Esophagus (tissue), 2 donors: ENCODE data around the gene TSPAN9. TPM values are rescaled to one million over a fixed set of nuclear protein-coding genes. Genes with fewer than 3 reads are reported as not detected.

Experiments used
- H3K27ac ChIP-seq, 2 donors: one replicate each; pipeline ENCODE4 v1.5.1; 2013; ENCODE audit warnings: low read depth in 2 of 2, mild to moderate bottlenecking in 2 of 2, inconsistent platforms in 1 of 2, low read length in 1 of 2, moderate library complexity in 1 of 2
- H3K27me3 ChIP-seq, 2 donors: one replicate each; pipeline ENCODE4 v1.6.1; 2013; ENCODE audit warnings: low read length in 2 of 2, control low read depth in 1 of 2, mild to moderate bottlenecking in 1 of 2; ENCODE audit not compliant: insufficient read depth in 2 of 2, control insufficient read depth in 1 of 2
- H3K36me3 ChIP-seq, 2 donors: one replicate each; pipeline ENCODE4 v1.6.1; 2013; ENCODE audit warnings: low read length in 1 of 2; ENCODE audit not compliant: control insufficient read depth in 2 of 2, insufficient read depth in 2 of 2
- H3K4me1 ChIP-seq, 2 donors: one replicate each; pipeline ENCODE4 v1.6.1; 2013; ENCODE audit warnings: low read length in 1 of 2; ENCODE audit not compliant: control insufficient read depth in 2 of 2, insufficient read depth in 2 of 2
- H3K4me3 ChIP-seq, 2 donors: one replicate each; pipeline ENCODE4 v1.5.1; 2013; ENCODE audit warnings: low read length in 2 of 2, mild to moderate bottlenecking in 2 of 2, low read depth in 1 of 2, moderate library complexity in 1 of 2
- H3K9me3 ChIP-seq, 2 donors: one replicate each; pipeline ENCODE4 v1.6.1; 2013; ENCODE audit warnings: mild to moderate bottlenecking in 2 of 2, low read depth in 1 of 2, low read length in 1 of 2, moderate library complexity in 1 of 2; ENCODE audit not compliant: control insufficient read depth in 2 of 2, insufficient read depth in 1 of 2
- WGBS, 2 donors: extraction: QIAGEN DNeasy Blood & Tissue Kit; methylation state at CpG; one replicate each; pipeline ENCODE4 v1.1.7; 2013; 5-methylcytosine and 5-hydroxymethylcytosine counted together
- polyA plus RNA-seq, 2 donors: library from polyadenylated mRNA; stranded (reverse); fragments of 200-250 nt; gene quantifications; one replicate each; pipeline ENCODE4 v1.2.3, GENCODE V29; 2013
- donor health status: healthy with polysubstance abuse.
- donor health status: Bipolar disorder and iron deficiency.

The TSPAN9 gene
- polyA plus RNA-seq, 2 donors, result 8.2 to 9.2 TPM

GRCh38 chr12:3321881-3322280, 244.7 kb downstream of the TSPAN9 start:
- Histone ChIP-seq H3K27ac (no peak overlapping the region), H3K36me3 (no peaks in the 10 kb centered on the region), H3K9me3 (no peaks in the 10 kb centered on the region), H3K27me3 (peaks cover 0 to 4% of the 10 kb centered on the region in 2 donors), H3K4me1 (no peaks in the 10 kb centered on the region), H3K4me3 (no peak overlapping the region)
- 84 to 90% methylated on average over 2 of the region's 2 CpGs for WGBS, 2 donors

DNA sequence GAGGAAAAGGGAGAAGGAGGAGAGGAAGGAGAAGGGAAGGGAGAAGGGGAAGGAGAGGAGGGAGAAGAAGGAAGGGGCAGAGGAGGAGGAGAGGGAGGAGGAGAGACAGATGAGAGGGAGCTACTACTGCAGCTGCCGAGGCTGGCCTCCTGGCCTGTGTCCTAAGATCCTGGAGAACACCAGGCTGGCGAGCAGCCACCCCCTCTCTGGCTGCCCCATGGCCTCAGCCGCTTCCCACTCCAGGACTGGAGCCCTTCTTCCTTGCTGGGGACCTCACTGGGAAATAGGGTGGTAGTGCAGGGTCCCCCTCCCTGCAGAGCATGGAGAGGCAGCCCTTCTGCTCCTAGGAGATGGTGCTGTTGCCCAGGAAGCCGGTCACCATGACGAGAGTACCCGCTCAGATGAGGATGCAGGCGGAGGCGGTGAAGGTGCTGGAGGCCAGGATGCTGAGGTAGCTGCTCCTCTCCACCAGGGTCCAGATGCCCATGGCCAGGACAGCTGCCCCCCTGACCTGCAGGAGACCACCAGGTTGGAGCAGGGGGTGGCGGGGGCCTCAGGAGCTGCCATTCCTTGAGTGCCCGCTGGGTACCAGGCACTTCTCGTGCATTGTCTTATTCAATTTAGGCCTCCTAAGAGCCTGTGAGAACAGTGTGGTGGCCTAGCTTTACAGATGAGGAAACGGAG, 246.0 kb downstream of the TSPAN9 start:
- no peaks in the 10 kb centered on the region for H3K4me1 ChIP-seq
- H3K4me3 ChIP-seq, result no peak overlapping the region
- H3K9me3 ChIP-seq, result no peaks in the 10 kb centered on the region
- H3K27me3 ChIP-seq, result peaks cover 0 to 4% of the 10 kb centered on the region in 2 donors
- no peak overlapping the region for H3K27ac ChIP-seq
- 88 to 90% methylated on average over 12 of the region's 12 CpGs for WGBS, 2 donors
- no peaks in the 10 kb centered on the region for H3K36me3 ChIP-seq

DNA sequence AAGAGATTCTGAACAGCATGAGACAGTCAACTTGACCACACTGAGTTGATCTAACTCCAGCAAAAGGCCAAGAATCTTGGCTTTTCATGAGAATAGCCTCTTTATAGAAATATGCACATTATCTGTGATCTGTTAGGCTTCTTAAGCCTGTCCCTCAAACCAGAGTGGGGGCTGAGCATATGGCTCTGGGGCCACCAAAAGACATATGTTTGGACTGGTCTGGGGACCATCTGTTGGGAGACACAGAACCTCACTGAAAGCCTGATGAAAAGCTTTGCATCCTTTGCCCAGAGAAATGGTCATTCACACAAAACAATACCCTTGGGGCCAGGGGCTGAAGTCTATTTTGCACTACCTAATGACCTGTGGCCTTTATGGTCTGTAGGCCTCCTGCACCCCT, 248.6 kb downstream of the TSPAN9 start:
- no peaks in the 10 kb centered on the region for H3K9me3 ChIP-seq
- peaks cover 0 to 4% of the 10 kb centered on the region in 2 donors for H3K27me3 ChIP-seq
- no peak overlapping the region for H3K4me3 ChIP-seq
- no peaks in the 10 kb centered on the region for H3K4me1 ChIP-seq
- H3K27ac ChIP-seq, result no peak overlapping the region
- no peaks in the 10 kb centered on the region for H3K36me3 ChIP-seq

DNA sequence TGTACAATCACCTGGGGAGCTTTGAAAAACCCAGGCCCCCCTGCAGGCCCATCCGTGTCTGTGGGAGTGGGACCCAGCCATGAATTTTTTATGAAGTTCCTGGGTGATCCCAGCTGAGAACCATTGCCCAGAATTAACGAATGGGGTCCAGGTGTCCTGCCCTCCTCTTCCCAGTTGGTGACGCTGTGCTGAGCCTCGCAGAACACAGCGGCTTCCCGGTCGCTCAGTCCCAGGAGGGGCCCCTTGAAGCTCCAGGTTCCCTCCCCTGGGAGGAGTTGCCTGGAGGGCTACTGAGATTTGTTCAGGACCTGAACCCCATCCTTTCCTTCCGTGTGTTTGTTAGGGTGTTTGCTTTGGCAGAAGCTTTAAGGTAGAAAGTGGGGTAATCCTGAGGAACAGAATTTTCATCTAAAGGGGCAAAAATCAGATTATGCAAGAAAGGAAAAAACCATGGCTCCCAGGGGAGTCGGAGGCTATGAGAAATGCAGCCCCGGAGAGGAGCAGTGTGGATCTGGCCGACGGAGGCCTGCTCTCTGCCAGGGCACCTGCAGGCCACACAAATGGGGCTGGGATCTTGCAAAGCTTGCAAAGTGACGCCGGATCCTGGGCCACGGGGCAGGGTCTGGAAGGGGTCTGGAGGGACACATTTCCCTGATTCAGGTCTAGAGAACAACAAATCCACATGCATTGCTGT, 249.1 kb downstream of the TSPAN9 start:
- no peaks in the 10 kb centered on the region for H3K36me3 ChIP-seq
- H3K4me1 ChIP-seq, result no peaks in the 10 kb centered on the region
- H3K9me3 ChIP-seq, result no peaks in the 10 kb centered on the region
- H3K27me3 ChIP-seq, result peaks cover 0 to 4% of the 10 kb centered on the region in 2 donors
- WGBS, 2 donors, result 74 to 77% methylated on average over 15 of the region's 15 CpGs
- H3K4me3 ChIP-seq, result no peak overlapping the region
- H3K27ac ChIP-seq, result no peak overlapping the region

- Histone ChIP-seq H3K27me3 (peaks cover 0 to 4% of the 10 kb centered on the region in 2 donors), H3K4me1 (no peaks in the 10 kb centered on the region), H3K27ac (no peak overlapping the region), H3K36me3 (no peaks in the 10 kb centered on the region), H3K4me3 (no peak overlapping the region), H3K9me3 (no peaks in the 10 kb centered on the region)
- 82 to 83% methylated on average over 17 of the region's 17 CpGs for WGBS, 2 donors
These were observed 249.9 kb downstream of the TSPAN9 start for GRCh38 chr12:3326850-3327780.

GRCh38 chr12:3328081-3328480, 250.9 kb downstream of the TSPAN9 start:
- Histone ChIP-seq H3K4me3 (no peak overlapping the region), H3K9me3 (no peaks in the 10 kb centered on the region), H3K36me3 (no peaks in the 10 kb centered on the region), H3K27me3 (peaks cover 0 to 4% of the 10 kb centered on the region in 2 donors), H3K4me1 (no peaks in the 10 kb centered on the region), H3K27ac (no peak overlapping the region)
- 74 to 77% methylated on average over 4 of the region's 4 CpGs for WGBS, 2 donors

GRCh38 chr12:3328571-3328970, 251.4 kb downstream of the TSPAN9 start:
- no peak overlapping the region for H3K4me3 ChIP-seq
- 82 to 87% methylated on average over 14 of the region's 14 CpGs for WGBS, 2 donors
- no peaks in the 10 kb centered on the region for H3K36me3 ChIP-seq
- no peak overlapping the region for H3K27ac ChIP-seq
- no peaks in the 10 kb centered on the region for H3K4me1 ChIP-seq
- no peaks in the 10 kb centered on the region for H3K9me3 ChIP-seq
- H3K27me3 ChIP-seq, result peaks cover 0 to 4% of the 10 kb centered on the region in 2 donors

DNA sequence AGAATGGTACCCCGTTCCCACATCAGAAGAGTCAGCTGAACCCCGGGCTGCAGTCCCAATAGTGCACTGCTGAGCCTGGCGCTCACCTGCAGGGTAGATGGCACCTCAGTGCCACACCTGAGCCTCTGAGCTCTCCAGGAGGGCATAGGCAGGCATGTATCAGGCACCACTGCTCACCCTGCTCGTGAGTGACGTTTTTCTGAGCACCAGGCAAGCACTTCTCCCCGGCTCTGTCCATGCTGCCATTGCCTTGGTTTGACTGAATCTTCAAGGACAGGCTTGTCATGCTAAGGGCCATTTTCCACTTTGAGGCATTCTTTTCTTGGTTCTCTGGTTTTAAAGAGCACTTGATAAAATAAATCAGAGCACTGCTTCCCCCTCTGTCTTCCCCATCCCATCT, 252.2 kb downstream of the TSPAN9 start:
- Histone ChIP-seq H3K27me3 (no peaks in the 10 kb centered on the region), H3K27ac (no peak overlapping the region), H3K4me3 (no peak overlapping the region), H3K9me3 (no peaks in the 10 kb centered on the region), H3K4me1 (no peaks in the 10 kb centered on the region), H3K36me3 (no peaks in the 10 kb centered on the region)
- 69 to 73% methylated on average over 6 of the region's 6 CpGs for WGBS, 2 donors

DNA sequence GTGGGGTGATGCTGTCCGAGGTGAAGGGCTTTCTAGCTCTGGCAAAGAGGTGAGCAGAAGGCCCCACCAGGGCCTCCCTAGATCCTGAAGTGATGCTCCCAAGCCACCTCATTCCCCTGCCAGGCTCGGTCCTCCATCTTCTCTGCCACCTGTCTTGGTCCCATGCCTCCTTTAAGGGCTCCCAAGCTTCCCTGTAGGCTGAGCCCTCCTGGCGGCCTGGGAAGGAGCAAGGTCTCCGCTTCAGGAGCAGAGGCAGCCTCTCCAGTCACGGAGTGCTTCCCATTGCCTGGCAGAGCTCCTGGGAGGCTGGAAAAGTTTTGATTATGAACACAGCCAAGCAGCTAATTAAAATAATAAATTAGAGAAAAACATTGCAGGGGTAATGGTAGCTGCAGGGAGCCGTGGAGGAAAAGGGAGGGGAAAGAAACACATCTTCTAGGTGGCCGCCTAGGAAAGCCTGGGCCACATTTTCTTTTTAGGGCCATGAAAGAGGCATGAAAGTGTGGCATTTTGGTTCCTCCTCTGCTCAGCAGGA, 253.9 kb downstream of the TSPAN9 start:
- H3K27me3 ChIP-seq, result no peaks in the 10 kb centered on the region
- no peaks in the 10 kb centered on the region for H3K4me1 ChIP-seq
- no peak overlapping the region for H3K4me3 ChIP-seq
- H3K36me3 ChIP-seq, result no peaks in the 10 kb centered on the region
- H3K9me3 ChIP-seq, result no peaks in the 10 kb centered on the region
- WGBS, 2 donors, result 79 to 88% methylated on average over 7 of the region's 7 CpGs
- no peak overlapping the region for H3K27ac ChIP-seq
